ENCODE data around the gene IL21R. TPM values are rescaled to one million over a fixed set of nuclear protein-coding genes. Genes with fewer than 3 reads are reported as not detected.

Gene IL21R
- total RNA-seq, 1 experiment from 2014 or later = 0.10 TPM

Other genes starting within 250 kb of the IL21R start
- 1.2 and 2.3 TPM in 2 replicates for gene KDM8, start 198.6 kb upstream of the IL21R start, total RNA-seq (2014; rRNA removed; shearing (Covaris generic))
- gene NSMCE1, start 133.4 kb upstream of the IL21R start, total RNA-seq (2014; rRNA removed; shearing (Covaris generic)) = 72.8 and 84.1 TPM in 2 replicates
- 4.9 and 5.1 TPM in 2 replicates for gene IL4R, start 88.2 kb upstream of the IL21R start, total RNA-seq (2014; rRNA removed; shearing (Covaris generic))
- 65.1 and 65.6 TPM in 2 replicates for gene GTF3C1, start 147.7 kb downstream of the IL21R start, total RNA-seq (2014; rRNA removed; shearing (Covaris generic))
- 13.9 and 14.3 TPM in 2 replicates for gene KATNIP, start 148.0 kb downstream of the IL21R start, total RNA-seq (2014; rRNA removed; shearing (Covaris generic))